NCI-H524 (cell line): ENCODE measurements around the gene NDUFAF3.

Experiments used
- DNase-seq, 2 experiments: peaks; one replicate each; lab custom pipeline; 2025; lab: John Stamatoyannopoulos, UW

Gene NDUFAF3

DNA sequence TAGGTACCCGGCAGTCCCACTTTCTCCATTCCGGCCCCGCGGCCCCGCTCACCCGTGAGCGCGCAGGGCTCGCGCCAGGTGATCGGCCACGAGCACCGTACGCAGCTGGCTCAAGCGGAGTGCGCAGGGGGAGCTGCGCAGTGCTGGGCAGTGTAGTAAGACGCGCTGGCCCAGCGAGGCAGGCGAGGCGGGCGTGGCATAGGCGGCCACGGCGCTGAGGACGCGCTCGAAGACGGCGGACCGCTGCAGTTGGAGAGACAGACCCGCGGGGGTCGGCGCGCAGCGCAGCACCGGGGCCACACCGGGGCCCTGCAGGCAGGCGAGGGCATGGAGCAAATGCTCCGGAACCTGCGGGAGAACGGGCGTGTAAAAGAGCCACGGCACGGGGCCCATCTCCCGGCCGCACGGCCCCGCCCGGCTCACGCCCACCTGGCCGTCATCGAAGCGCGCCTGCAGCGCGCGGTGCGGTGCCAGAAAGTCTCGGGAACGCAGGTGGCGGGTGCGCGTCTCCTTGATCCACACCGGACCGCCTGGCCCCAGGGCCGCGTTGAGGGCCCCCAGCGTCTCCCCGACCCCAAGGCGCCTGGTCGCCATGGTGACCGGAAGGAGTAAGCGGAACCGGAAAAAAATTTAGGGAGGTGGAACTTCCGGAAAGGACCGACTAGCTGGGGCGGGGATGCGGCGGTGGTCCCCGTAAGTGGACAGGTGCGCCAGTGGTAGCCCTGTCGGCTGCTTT lies 3.8 kb upstream of the NDUFAF3 start, which contains the start of gene DALRD3:
TSS of gene DALRD3 (minus strand) at position 610 of the 736 bp plus-strand sequence. CDS start at position 594, 16 bp downstream.
- peak; percentile 67 to 82 for DNase-seq

DNA sequence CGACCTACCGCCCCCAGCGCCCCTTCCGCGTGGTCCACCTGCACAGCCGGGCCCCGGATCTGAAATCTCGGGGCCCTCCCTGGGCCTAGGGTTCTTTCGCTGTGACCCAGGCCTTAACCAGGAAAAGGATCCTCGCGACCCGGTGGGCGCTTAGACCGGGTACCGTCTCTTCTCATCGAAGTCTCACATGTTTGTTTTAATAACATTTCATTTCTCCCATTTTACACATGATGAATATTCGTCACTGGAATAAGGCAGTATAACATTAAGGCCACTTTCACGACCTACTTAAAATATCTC lies 3.3 kb upstream of the NDUFAF3 start:
- no peak for DNase-seq

DNA sequence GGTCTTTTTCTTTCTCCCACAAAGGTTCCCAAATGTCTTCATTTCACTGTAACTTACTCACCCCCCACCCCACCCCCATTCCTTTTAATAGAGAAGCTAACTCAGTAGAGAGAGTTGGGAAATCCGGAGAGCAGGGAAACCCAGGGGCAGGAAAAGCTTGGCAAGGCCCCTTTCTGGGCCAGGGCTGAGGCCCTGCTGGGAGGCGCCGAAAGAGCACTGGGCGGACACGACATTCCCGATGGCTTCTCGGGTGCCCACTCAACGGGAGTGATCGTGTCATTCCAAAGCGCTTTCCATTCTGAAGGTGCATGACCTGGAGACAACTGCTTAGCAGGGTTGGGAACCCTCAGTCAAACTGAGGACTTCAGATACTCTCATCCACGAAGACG lies 2.0 kb upstream of the NDUFAF3 start:
- no peak for DNase-seq

DNA sequence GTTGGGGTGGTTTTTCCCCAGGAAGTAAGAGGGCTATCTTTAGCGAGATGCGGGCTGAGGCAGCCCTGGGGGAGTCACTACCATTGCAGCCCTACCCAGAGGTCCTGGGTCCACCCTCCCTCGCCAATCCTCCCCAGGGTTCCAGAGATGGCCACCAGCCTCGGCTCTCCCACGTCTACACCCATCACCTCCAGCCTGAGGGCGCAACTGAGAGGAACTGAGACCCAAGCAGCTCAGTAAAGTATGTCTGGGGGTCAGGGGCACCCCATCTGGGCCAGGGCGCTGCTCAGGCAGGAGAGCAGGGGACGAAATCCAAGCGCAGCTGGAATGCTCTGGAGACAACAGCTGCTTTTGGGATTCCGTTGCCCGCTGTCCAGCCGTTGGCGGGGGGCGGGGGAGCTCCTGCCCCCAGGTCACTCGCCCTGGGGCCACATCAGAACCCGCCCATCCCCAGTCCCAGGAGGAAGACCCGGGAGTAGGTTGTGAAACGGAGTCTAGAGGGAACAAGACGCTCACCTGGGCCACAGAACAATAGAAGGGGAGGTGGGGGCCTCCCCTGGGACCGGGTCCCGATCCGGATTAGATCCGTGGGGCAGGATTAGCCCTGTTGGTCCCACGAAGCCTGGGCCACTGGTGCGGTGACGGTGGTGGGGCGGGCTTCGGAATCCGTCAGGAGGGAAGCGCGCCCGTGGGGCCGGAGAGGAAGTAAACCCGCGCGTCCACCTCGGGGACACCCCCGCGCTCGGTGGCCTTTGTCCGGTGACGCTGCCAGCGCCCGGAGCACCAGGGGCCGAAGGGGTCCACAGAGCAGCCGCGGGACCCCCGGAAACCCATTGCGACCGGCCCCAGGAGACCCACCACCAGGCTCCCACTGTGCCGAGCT lies 1.4 kb upstream of the NDUFAF3 start:
- peak in 1 of 2 experiments; percentile 38 for DNase-seq

DNA sequence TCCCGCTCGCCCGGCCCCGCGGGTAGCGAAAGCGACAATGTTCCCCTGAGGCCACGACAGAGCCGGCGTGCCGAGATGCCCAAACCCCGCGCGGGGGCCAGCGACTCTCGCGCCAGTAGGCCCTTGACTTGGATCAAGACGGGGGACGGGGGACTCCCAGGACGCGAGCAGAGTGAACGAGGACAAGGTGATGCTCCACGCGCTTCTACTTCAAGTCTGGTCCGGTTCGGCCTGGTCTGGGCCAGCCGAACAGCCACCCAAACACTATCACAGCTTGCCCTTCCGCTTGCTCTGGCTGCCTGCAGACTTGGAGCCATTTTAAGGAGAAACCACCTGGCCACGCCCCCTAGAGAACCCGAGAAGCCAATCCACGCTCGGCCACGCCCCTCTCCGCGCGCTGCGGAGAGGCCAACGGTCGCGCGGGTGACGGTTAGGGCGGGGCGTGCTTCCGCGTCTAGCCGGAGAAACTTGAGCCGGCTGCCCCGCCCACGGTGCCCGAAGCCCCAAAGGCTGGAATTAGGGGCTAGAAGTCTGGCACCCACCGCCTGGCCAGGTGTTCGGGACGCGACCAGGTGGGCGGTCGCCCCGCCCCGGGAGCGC lies 608 bp upstream of the NDUFAF3 start:
- DNase-seq: peak; percentile 95 to 98

DNA sequence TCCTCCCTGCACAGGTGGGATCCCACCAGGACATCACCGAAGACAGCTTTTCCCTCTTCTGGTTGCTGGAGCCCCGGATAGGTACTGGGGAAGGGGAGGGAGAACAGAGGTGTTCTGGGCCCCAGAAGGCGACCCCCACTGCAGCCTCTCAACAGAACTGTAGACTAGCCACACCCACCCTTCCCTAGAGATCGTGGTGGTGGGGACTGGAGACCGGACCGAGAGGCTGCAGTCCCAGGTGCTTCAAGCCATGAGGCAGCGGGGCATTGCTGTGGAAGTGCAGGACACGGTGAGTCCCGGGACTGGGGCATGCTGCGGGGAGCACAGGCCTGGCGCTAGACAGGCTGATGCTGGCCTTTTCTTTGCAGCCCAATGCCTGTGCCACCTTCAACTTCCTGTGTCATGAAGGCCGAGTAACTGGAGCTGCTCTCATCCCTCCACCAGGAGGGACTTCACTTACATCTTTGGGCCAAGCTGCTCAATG lies 809 bp downstream of the NDUFAF3 start:
- DNase-seq: no peak

DNA sequence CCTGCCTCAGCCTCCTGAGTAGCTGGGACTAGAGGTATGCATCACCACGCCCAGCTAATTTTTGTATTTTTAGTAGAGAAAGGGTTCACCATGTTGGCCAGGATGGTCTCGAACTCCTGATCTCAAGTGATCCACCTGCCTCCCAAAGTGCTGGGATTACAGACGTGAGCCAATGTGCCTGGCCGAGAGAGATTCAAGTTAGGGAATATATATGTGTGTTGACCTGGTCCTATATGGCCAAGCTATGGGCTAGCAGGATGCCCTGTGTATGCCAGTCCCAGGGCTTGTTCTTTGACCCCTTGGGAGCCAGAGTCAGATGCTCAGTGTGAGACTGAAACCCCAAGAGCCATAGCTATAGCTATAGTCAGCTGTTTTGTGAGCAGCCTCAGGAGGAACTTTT lies 1.9 kb downstream of the NDUFAF3 start:
- DNase-seq: no peak

DNA sequence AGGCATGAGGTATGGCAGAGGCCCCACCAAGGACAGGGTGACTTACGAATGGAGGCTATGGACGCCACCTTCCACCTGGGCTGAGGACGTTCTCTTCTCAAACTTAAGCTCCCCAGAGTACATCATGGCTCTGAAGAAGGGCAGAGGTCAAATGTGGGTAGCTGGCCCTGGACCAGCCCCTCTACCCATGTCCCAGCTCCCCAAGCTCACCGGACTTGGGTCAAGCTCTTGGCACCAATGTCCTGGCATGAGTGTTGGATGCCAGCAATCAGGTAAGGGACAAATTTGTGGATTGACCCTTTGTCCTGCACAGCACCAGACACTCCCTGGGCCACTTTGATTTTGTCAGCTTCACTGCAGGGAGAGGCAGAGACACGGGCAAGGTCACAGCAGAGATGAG lies 2.5 kb downstream of the NDUFAF3 start:
- no peak for DNase-seq

DNA sequence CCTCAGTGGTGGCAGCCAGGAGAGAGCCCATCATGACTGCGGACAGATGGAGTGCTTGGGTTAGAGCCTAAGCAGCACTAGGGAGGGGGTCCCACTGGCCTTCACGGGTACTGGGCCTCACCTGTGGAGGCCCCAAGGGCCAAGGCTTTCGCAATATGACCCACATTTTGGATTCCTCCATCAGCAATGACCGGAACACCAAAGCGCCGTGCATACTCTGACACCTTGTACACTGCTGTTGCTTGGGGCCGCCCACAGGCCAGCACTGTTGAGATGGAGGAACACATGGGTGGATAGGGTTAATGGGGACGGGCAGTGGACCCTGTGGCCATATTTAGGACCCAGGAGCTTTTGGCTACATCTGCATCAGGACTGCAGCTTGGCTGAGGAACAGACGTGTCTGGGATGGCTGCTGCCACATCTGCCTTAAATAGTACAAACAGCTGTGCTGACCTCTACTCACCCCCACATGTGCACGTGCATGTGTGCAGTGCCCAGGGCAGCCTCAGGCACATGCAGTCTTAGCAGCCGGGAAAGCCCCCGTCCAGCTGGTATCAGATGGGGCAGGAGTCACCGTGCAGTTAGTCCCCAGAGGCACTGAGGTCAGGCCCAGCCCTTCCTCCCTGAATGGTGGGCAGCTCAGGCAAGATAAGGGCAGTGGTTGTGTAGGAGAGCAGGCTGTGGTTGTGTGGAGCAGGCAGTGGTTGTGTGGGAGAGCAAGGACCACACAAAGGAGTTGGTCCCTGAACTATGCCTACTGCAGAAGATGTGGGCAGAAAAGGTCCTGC lies 3.3 kb downstream of the NDUFAF3 start:
- DNase-seq: no peak

DNA sequence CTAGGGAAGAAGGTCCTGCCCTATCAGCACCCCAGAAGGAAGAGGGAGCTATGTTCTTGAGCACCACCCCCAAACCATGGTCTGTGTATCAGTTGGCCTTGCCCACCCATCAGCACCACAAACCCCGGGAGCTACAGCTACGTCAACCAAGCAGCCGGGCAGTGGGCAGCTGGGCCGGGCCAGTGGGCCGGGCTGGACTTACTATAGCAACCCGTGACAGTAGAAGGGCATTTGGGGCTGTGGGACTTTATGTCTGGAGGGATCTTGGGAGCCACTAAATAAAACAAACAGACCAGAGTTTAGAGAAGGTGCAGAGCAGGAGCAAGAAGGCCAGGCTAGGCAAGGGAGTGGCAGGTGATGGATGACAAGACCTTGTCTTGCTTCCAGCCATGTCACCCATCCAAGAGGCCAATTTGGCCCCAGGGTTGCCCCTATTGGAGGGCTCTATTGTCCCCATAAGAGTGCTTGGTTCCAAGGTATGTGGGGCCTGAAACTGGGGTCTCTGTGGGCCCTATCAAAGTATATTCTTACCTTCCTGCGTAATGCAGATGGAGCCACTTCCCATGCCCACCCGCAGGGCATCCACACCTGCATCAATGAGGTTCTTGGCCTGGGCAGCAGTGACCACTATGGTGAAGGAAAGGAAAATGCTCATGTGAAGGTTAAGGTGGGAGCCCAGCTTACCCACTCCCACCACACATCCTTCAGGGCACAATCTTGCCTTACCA lies 4.0 kb downstream of the NDUFAF3 start:
- no peak for DNase-seq

DNA sequence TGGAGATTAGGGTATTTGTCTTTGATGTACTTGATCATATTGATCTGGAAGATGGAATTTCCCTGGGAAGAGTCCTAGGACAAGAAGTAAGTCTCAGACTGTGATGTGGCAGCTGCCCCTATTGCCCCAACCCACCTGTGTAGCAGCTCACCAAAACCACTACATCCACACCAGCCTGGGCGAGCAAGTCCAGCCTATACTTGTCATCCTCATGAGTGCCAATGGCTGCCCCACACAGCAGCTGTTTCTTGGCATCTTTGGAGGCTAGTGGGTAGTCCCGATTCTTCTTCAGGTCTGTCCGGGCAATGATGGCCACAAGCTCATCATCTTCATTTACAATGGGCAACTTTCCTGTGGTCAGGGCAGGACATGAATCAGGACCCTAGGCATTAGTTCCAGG lies 4.6 kb downstream of the NDUFAF3 start:
- DNase-seq: no peak

DNA sequence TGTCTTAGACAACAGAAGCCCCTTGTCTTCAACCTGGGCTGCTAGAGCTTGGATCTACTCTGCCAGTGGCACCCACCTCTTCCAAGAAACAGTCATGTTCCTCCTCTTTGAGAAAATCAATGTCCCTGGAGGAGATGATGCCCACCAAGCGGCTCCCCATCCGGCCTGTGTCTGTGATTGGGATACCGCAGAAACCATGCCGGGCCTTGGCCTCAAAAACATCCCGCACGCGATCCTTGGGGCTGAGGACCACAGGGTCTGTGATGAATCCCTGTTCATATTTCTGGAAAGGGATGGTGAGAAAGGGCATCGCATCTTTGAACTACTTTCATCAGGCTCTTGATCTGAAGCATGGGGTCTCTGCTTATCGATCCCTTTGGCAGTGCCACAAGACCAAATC lies 5.7 kb downstream of the NDUFAF3 start:
- DNase-seq: no peak

DNA sequence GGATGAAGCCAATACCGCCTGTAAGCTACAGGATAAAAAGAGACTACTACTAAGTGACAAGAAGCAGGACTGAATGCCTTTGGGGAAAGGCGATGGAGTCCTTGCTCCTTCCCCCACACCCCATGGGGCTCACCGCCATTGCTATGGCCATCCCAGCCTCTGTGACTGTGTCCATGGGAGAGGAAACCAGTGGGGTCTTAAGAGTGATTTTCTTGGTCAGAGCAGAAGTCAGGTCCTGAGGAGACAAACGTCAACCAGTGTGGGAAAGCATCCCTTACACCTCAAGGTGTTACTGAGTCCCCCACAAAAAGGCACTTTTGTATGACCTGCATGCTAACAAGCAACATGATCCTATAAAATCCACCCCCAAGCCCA lies 6.4 kb downstream of the NDUFAF3 start:
- no peak for DNase-seq

DNA sequence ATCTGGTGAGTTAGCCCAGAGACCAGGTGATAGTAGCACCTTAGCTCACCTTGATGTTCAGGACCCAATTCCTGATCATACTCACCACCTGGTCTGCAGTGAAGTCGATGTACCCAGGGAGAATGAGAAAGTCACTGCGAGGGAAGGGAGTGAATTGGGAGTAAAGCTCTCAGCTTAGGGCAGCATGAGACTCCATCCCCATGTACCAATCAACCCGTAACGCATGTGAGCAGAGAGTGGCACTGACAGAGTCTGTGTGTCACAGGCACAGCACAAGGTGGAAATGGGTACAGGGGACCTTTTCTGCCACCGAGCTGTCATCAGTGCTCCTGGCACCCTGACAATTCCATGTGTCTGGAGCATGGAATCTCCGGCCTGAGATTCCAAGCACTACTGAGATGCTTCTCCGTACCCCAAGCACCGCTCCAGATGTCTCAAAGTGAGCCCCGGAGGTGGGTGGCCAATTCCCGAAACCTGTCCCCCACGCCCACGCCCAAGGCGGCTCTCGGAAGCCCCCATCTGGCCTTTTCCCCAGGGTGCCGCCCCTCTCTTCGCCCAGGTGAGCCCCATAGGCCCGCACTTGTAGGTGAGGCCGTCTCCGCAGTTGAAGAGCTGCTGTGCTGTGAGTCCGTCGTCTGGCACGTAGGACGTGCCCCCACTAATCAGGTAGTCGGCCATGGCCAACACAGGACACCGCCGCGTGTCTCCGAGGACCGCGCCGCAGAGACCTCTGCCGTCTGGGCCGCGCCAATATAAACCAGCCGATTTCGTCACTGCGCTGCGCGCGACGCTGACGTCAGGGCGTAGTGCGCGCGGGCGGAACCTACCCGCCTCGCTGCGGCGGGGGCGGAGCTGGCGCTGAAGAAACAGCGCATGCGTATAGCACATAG lies 7.0 kb downstream of the NDUFAF3 start, which contains the start of gene IMPDH2:
TSS of gene IMPDH2 (minus strand) at position 726 of the 890 bp plus-strand sequence. CDS start at position 678, 48 bp downstream.
- peak; percentile 61 to 92 for DNase-seq

DNA sequence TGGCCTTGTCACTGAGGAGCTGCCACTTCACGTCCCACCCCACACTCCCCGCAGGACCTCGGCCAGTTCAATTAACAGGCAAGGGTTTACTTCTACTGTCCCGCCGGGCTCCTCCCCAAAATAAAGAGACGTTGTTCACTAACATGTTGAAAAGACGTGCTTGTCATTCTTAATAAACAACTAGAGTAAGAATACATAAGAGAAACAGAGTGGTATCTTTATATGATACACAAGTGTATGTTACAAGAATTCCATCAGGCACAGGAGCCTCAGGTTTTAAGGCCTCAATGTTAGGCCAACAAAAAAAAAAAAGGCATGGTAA lies 7.6 kb downstream of the NDUFAF3 start:
- no peak for DNase-seq

DNA sequence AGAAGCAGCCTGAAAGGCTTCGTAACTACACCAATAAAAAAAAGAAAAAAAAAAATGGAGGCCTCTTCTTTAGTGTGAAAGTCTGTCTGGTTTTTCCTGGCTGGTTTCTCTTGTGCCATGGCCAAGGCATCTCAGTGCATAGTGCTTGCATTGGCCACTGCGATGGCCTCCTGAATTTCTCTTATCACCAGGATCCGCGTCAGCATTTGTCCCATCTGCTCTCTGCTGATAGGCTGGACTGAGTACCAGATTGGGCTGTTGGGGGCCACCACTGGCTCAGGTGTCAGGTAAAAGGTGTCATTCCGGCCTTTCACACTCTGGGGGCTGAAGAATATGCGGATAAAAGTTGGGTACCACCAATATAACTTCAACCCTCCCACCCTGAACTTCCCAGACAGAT lies 8.4 kb downstream of the NDUFAF3 start:
- no peak for DNase-seq

DNA sequence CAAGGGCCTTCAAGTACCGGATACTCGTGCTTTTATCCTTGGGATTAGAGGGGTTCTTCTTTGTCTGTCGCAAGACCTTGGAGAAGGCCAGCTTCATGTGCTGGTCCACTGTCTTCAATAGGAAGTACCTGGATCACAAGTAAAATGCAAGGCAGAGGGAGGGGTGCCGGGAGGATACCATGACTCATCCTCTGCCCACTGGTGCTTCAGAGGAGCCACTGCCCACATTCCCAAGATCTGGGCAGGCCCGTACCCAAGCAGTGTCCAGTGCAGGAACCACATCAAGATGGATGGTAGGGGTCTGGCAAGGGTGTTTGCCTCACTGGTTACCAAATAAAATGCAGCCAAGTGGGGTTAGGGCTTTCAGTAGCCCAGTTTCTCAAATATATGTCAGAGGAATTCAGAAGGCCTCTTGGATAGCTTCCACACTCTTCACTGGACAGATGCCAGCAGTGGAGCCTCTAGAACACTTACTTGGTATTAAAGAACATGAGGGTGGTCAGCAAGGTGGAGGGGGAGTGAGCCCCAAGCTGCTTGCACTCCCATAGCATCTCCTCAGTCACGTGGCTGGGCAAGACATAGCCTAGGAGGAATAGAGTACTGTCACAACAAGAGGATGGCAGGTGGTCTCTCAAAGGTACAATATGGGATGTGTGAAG lies 10.9 kb downstream of the NDUFAF3 start:
- no peak for DNase-seq

DNA sequence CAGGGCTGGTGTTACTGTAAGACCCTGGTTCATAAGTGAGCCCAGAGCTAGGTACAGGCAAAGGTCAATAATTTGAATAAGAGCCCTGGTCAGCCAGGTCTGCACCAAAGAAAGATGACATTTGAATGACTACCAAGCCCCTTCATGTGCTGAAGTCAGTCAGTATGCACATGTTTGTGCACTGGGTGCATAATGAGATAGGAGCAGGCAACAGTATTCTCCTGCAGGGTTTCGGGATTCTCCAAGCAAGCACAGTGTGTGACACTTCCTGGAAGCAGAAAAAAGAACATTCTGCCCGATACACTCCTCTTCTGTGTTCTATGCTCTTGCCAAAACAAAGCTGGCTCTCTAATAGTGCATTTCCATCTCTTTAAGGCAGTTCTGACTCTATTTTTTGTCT lies 12.7 kb downstream of the NDUFAF3 start:
- no peak for DNase-seq

DNA sequence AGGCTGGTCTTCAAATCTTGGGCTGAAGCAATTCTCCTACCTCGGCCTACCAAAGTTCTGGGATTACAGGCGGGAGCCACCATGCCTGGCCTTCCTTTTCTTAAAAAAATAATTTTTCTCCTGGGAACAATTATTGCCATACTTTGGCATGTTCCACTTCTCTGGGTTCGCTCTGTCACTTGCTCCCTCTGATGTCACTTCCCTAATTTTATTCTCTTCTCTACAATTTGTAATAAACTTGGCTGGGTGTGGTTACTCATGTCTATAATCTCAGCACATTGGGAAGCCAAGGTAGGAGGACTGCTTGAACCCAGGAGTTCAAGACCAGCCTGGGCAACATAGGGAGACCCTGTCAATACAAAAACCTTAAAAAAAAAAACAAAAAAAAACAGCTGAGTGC lies 13.4 kb downstream of the NDUFAF3 start:
- DNase-seq: no peak

DNA sequence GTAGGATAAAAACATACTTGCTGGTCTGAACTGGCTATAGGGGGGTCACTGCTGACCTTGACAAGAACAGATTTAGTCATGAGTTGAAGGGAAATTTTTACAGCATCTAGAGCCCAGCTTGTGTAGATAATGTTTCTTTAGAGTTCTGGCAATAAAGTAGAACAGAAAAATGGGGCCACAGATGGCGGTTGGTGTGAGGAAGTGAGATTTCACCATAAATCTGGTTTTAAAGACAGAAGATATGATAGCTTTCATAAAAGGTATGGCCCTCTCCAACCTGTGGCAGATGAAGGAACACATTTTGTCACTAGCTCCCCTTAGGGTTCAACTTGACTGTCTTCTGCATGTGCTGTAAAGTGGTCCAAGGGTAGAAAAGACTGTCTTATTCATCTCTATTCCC lies 31.6 kb downstream of the NDUFAF3 start:
- no peak for DNase-seq
